Panc1 (cell line): Measurements from ENCODE around the gene FUBP3.

Experiments
- POLR2AphosphoS5 ChIP-seq: IDR thresholded peaks from 2 replicates; pipeline ENCODE4 v1.6.1; 2012; ENCODE audit warnings: mild to moderate bottlenecking, low read depth, low read length, moderate library complexity
- TF ChIP-seq, protein P1 (sequence below): fragments of 450-650 bp; IDR thresholded peaks from 2 replicates; pipeline ENCODE4 v1.5.1; 2017; ENCODE audit warnings: mild to moderate bottlenecking

DNA sequence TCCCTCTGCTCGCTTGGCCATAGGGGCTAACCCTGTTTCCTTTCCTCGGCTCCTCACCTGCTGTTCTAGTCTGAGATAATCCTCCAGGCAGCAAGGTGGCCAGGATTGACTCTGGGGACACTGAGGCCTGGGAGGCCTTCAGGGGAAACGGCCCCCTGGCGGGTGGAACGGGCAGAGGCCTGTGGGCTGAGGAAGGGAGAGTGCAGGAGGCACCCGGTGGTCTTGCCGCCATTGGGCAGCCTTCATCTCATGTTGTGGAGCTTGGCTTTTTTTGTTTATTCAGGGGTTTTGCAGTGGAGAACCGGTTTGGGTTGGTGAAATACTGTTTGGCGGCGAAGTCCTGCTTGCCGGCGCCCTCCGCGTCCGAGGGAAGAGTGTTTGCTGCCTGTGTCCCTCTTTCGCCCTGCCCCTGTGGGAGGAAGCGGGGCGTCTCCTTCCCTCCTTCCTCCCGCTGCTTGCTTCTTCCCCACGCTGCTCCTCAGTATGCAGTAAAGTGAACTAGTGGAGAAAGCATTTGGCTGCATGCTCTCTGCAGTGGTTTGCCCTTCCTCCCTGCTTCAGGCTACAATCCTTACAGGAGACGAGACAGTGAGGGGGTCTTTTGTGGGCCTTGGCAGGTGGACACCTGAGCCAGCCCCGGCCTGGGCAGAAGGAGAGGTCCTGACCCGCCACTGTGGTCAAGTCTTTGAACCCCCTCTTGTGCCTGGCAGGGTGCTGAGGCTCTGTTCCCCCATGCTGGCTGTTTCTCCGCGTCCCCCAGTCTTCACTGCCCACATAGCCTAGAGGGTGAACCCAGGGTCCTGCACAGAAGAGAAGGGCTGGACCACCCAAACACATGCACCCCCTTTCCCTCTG lies 54.2 kb downstream of the FUBP3 start:
- TF ChIP-seq, protein P1, sequence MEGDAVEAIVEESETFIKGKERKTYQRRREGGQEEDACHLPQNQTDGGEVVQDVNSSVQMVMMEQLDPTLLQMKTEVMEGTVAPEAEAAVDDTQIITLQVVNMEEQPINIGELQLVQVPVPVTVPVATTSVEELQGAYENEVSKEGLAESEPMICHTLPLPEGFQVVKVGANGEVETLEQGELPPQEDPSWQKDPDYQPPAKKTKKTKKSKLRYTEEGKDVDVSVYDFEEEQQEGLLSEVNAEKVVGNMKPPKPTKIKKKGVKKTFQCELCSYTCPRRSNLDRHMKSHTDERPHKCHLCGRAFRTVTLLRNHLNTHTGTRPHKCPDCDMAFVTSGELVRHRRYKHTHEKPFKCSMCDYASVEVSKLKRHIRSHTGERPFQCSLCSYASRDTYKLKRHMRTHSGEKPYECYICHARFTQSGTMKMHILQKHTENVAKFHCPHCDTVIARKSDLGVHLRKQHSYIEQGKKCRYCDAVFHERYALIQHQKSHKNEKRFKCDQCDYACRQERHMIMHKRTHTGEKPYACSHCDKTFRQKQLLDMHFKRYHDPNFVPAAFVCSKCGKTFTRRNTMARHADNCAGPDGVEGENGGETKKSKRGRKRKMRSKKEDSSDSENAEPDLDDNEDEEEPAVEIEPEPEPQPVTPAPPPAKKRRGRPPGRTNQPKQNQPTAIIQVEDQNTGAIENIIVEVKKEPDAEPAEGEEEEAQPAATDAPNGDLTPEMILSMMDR = no peak
- no peak for TF ChIP-seq POLR2AphosphoS5
